SK-N-SH (cell line): ENCODE measurements around the gene XKR3. TPM values are rescaled to one million over a fixed set of nuclear protein-coding genes. Genes with fewer than 3 reads are reported as not detected.

ENCODE experiments used
- CTCF ChIA-PET: fragments of 300-600, 350-600 bp; formaldehyde crosslinking; extraction: SDS; loops from one replicate; lab custom pipeline; 2021; lab: Yijun Ruan, JAX
- POLR2A ChIA-PET: fragments of 350-600 bp; sonication (Branson Sonifier 250); formaldehyde crosslinking; extraction: SDS; loops from one replicate; lab custom pipeline; 2020; ENCODE audit warnings: antibody characterized with exemption, inconsistent platforms; lab: Yijun Ruan, JAX
- DNase-seq: peaks from one replicate; pipeline ENCODE4 v3.0.0; 2012
- H2AFZ ChIP-seq: fragments of 200-600 bp; sonication (generic); 2 replicates; pipeline ENCODE4 v1.8.1; 2016; ENCODE audit warnings: antibody characterized with exemption, mild to moderate bottlenecking, low read depth
- H3F3A ChIP-seq: fragments of 200-600 bp; sonication (generic); replicated peaks from 2 replicates; pipeline ENCODE3; 2016; ENCODE audit warnings: antibody characterized with exemption, mild to moderate bottlenecking; ENCODE audit not compliant: insufficient read depth
- H3K27ac ChIP-seq, 2 experiments: fragments of 200-500 bp in 1 of 2; fragments of 200-600 bp in 1 of 2; sonication (Bioruptor generic) in 1 of 2; sonication (generic), shearing (Covaris generic) in 1 of 2; 2 replicates each; pipeline versions ENCODE4 v1.5.1 to v1.6.1; 2014 to 2016; ENCODE audit warnings: low read depth in 2 of 2, inconsistent platforms in 1 of 2, low read length in 1 of 2, mild to moderate bottlenecking in 1 of 2, mixed read lengths in 1 of 2
- H3K27me3 ChIP-seq: fragments of 200-600 bp; sonication (generic), shearing (Covaris generic); 2 replicates; pipeline ENCODE4 v1.6.1; 2016; ENCODE audit warnings: mixed run types; ENCODE audit not compliant: insufficient read depth
- H3K36me3 ChIP-seq, 2 experiments: fragments of 200-500 bp in 1 of 2; fragments of 200-600 bp in 1 of 2; sonication (Bioruptor generic) in 1 of 2; sonication (generic) in 1 of 2; replicated peaks in 1 of 2; 2 replicates each; pipeline versions ENCODE3 to v1.5.1; 2014 to 2016; ENCODE audit warnings: low read length in 1 of 2, mild to moderate bottlenecking in 1 of 2; ENCODE audit not compliant: insufficient read depth in 2 of 2, control insufficient read depth in 1 of 2
- H3K4me1 ChIP-seq, 2 experiments: fragments of 200-500 bp in 1 of 2; fragments of 200-600 bp in 1 of 2; sonication (Bioruptor generic) in 1 of 2; sonication (generic), shearing (Covaris generic) in 1 of 2; 2 replicates each; pipeline versions ENCODE4 v1.5.1 to v1.6.1; 2014 to 2016; ENCODE audit warnings: low read depth in 1 of 2, low read length in 1 of 2, mixed run types in 1 of 2; ENCODE audit not compliant: insufficient read depth in 2 of 2, control insufficient read depth in 1 of 2
- H3K4me2 ChIP-seq: fragments of 200-600 bp; sonication (generic), shearing (Covaris generic); 2 replicates; pipeline ENCODE4 v1.6.1; 2017; ENCODE audit warnings: mixed run types
- H3K4me3 ChIP-seq, 2 experiments: fragments of 200-500 bp in 1 of 2; fragments of 200-600 bp in 1 of 2; sonication (Bioruptor generic) in 1 of 2; sonication (generic), shearing (Covaris generic) in 1 of 2; 2 replicates each; pipeline versions ENCODE4 v1.5.1 to v1.8.1; 2014 to 2016; ENCODE audit warnings: low read depth in 2 of 2, inconsistent platforms in 1 of 2, low read length in 1 of 2, mild to moderate bottlenecking in 1 of 2, mixed read lengths in 1 of 2, moderate library complexity in 1 of 2
- H3K79me2 ChIP-seq: fragments of 200-600 bp; sonication (generic); 2 replicates; pipeline ENCODE4 v1.8.1; 2017; ENCODE audit warnings: mild to moderate bottlenecking; ENCODE audit not compliant: insufficient read depth
- H3K9ac ChIP-seq: fragments of 200-600 bp; sonication (generic); 2 replicates; pipeline ENCODE4 v1.6.1; 2017; ENCODE audit warnings: mixed run types
- H3K9me2 ChIP-seq: fragments of 200-600 bp; sonication (generic); 2 replicates; pipeline ENCODE4 v1.6.1; 2017; ENCODE audit warnings: mixed run types
- H3K9me3 ChIP-seq: fragments of 200-600 bp; sonication (generic); 2 replicates; pipeline ENCODE4 v1.6.1; 2017; ENCODE audit warnings: mixed run types, mild to moderate bottlenecking, moderate library complexity
- H4K20me1 ChIP-seq: fragments of 200-600 bp; sonication (generic); 2 replicates; pipeline ENCODE4 v1.6.1; 2017; ENCODE audit warnings: mild to moderate bottlenecking, mixed run types; ENCODE audit not compliant: insufficient read depth
- EP300 ChIP-seq, 2 experiments: IDR thresholded peaks; 2 replicates each; pipeline versions ENCODE4 v1.4.0 to v1.6.1; 2012; ENCODE audit warnings: borderline replicate concordance in 1 of 2, low read depth in 1 of 2, low read length in 1 of 2
- MEF2A ChIP-seq: IDR thresholded peaks from 2 replicates; pipeline ENCODE4 v1.4.0; 2012; ENCODE audit warnings: low read depth, borderline replicate concordance
- NRF1 ChIP-seq: IDR thresholded peaks from 2 replicates; pipeline ENCODE4 v1.6.1; 2012; ENCODE audit warnings: low read depth, mild to moderate bottlenecking, low read length
- TEAD4 ChIP-seq: IDR thresholded peaks from 2 replicates; pipeline ENCODE4 v1.4.0; 2012; ENCODE audit warnings: mild to moderate bottlenecking, borderline replicate concordance; ENCODE audit not compliant: insufficient read depth
- YY1 ChIP-seq: IDR thresholded peaks from 2 replicates; pipeline ENCODE4 v1.4.0; 2012; ENCODE audit warnings: low read depth, mild to moderate bottlenecking
- WGBS: methylation state at CpG from one replicate; pipeline ENCODE4 v1.1.6; 2017; ENCODE audit warnings: low lambda C conversion rate; 5-methylcytosine and 5-hydroxymethylcytosine counted together
- polyA plus RNA-seq, 3 experiments: library from polyadenylated mRNA; depleted of rRNA; stranded (reverse); fragments of >200 nt; gene quantifications; 2 replicates each; pipeline ENCODE4 v1.2.3, GENCODE V29; 2012
- TF ChIP-seq, protein P1 (sequence below): IDR thresholded peaks from 2 replicates; pipeline ENCODE4; 2012
- TF ChIP-seq, protein P2 (sequence below): IDR thresholded peaks from 2 replicates; pipeline ENCODE4 v1.4.0; 2012; ENCODE audit warnings: low read depth, borderline replicate concordance
- TF ChIP-seq, protein P3 (sequence below): fragments of 150-350 bp; IDR thresholded peaks from 2 replicates; pipeline ENCODE4 v1.6.1; 2016; ENCODE audit warnings: mild to moderate bottlenecking, low read depth, low read length
- TF ChIP-seq, protein P4 (sequence below): IDR thresholded peaks from 2 replicates; pipeline ENCODE4 v1.4.0; 2012; ENCODE audit warnings: low read depth, borderline replicate concordance

Gene XKR3
- polyA plus RNA-seq, 1 of the 3 experiments (the other 2 are of a cell fraction): not detected

DNA sequence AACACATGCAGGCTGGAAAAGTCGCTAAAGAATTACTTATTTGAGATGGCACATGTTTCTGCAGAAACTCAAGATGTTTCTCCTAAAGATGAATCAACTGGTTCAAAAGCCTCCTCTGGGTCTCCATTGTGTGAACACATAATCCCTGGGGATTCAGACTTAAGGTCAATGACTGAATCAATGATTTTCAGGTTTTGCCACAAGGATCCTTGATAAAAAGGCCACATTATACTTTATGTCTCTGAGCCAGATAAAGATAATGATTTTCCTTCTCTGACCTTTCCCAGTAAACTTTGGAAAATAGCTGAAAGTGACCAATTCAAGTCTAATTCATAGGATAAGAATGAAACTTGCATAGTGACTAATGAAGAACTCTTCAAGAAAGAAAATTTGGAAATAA, 2.3 kb upstream of the XKR3 start:
- no peaks in the 10 kb centered on the region for H4K20me1 ChIP-seq
- TF ChIP-seq, protein P1, sequence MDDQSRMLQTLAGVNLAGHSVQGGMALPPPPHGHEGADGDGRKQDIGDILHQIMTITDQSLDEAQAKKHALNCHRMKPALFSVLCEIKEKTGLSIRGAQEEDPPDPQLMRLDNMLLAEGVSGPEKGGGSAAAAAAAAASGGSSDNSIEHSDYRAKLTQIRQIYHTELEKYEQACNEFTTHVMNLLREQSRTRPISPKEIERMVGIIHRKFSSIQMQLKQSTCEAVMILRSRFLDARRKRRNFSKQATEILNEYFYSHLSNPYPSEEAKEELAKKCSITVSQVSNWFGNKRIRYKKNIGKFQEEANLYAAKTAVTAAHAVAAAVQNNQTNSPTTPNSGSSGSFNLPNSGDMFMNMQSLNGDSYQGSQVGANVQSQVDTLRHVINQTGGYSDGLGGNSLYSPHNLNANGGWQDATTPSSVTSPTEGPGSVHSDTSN: no peak
- TF ChIP-seq, protein P2, sequence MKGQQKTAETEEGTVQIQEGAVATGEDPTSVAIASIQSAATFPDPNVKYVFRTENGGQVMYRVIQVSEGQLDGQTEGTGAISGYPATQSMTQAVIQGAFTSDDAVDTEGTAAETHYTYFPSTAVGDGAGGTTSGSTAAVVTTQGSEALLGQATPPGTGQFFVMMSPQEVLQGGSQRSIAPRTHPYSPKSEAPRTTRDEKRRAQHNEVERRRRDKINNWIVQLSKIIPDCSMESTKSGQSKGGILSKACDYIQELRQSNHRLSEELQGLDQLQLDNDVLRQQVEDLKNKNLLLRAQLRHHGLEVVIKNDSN: no peak
- TF ChIP-seq EP300 (IDR thresholded peaks at IDR 0.05; ENCODE audit: borderline replicate concordance in 1 of 2, low read depth in 1 of 2, low read length in 1 of 2) (no peak), TEAD4 (no peak), YY1 (no peak)
- TF ChIP-seq, protein P3, sequence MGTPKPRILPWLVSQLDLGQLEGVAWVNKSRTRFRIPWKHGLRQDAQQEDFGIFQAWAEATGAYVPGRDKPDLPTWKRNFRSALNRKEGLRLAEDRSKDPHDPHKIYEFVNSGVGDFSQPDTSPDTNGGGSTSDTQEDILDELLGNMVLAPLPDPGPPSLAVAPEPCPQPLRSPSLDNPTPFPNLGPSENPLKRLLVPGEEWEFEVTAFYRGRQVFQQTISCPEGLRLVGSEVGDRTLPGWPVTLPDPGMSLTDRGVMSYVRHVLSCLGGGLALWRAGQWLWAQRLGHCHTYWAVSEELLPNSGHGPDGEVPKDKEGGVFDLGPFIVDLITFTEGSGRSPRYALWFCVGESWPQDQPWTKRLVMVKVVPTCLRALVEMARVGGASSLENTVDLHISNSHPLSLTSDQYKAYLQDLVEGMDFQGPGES: no peak
- no peak overlapping the region for H3K9ac ChIP-seq
- H3K4me2 ChIP-seq: no peak overlapping the region
- CTCF ChIA-PET: no interaction called here
- H3K36me3 ChIP-seq: no peaks in the 10 kb centered on the region
- no peak for DNase-seq
- H3K9me3 ChIP-seq: no peaks in the 10 kb centered on the region
- H3K27ac ChIP-seq: no peak overlapping the region
- H3K9me2 ChIP-seq: no peaks in the 10 kb centered on the region
- H3F3A ChIP-seq: no peaks in the 10 kb centered on the region
- POLR2A ChIA-PET: no interaction called here
- H3K4me1 ChIP-seq: no peaks in the 10 kb centered on the region
- H3K4me3 ChIP-seq: no peak overlapping the region
- no peaks in the 10 kb centered on the region; the same call in none of the 2 replicates for H3K27me3 ChIP-seq
- no peaks in the 10 kb centered on the region for H3K79me2 ChIP-seq
- H2AFZ ChIP-seq: no peak overlapping the region
- WGBS: 0% methylated on average over 1 of the region's 1 CpG

DNA sequence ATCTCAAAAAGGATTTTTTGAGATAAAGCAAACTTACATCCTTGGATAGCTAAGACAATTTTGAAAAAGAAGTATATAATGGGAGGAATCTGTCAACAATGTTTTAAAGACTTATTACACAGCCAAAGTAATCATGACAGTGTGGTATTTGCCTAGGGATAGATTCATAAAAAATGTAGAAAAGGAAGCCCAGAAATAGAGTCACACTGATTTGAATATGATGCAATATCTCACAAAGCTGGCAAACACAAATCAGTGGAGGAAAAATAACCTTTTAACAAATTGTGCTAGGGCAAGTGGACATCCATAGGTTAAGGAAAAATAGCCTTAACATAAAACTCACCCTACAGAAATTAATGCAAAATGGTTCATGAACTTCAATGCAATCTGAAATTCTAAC, 6.0 kb downstream of the XKR3 start:
- no peaks in the 10 kb centered on the region for H3K79me2 ChIP-seq
- ChIA-PET CTCF (interaction anchor here (1.8 kb wide), 1 partner anchor 25 kb away, joined by 4 read pairs; no protein-coding TSS in a partner anchor), POLR2A (no interaction called here)
- H3K9me2 ChIP-seq: no peaks in the 10 kb centered on the region
- no peak overlapping the region for H3K27ac ChIP-seq
- no peak overlapping the region for H3K4me3 ChIP-seq
- no peak for DNase-seq
- no peak for TF ChIP-seq MEF2A
- TF ChIP-seq, protein P4, sequence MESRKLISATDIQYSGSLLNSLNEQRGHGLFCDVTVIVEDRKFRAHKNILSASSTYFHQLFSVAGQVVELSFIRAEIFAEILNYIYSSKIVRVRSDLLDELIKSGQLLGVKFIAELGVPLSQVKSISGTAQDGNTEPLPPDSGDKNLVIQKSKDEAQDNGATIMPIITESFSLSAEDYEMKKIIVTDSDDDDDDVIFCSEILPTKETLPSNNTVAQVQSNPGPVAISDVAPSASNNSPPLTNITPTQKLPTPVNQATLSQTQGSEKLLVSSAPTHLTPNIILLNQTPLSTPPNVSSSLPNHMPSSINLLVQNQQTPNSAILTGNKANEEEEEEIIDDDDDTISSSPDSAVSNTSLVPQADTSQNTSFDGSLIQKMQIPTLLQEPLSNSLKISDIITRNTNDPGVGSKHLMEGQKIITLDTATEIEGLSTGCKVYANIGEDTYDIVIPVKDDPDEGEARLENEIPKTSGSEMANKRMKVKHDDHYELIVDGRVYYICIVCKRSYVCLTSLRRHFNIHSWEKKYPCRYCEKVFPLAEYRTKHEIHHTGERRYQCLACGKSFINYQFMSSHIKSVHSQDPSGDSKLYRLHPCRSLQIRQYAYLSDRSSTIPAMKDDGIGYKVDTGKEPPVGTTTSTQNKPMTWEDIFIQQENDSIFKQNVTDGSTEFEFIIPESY: no peak
- TF ChIP-seq, protein P3: no peak
- no peak for TF ChIP-seq NRF1
- no peaks in the 10 kb centered on the region for H3K27me3 ChIP-seq
- no peak overlapping the region for H3K9ac ChIP-seq
- no peaks in the 10 kb centered on the region for H3K9me3 ChIP-seq
- peaks cover 3% of the 10 kb centered on the region for H3F3A ChIP-seq
- H3K4me1 ChIP-seq: no peaks in the 10 kb centered on the region
- no peaks in the 10 kb centered on the region for H4K20me1 ChIP-seq
- H2AFZ ChIP-seq: no peak overlapping the region
- no peak overlapping the region for H3K4me2 ChIP-seq
- H3K36me3 ChIP-seq: no peaks in the 10 kb centered on the region
